Activated CD4-positive, alpha-beta T cell treated with anti-CD3 and anti-CD28 coated beads, Interleukin-2, Interleukin-4, amounts not matched to agents 100 ng/mL and 50 ng/mL, durations not matched to agents 16 hours and 8 hours (primary cell): ENCODE results near the gene LPCAT3.
A peak's percentile ranks its signal among the peaks of the same experiment; 100 is the strongest.
"Not testable (repeated sequence)": the region's sequence is repeated elsewhere in the genome, so short reads cannot be mapped to it uniquely, and the experiment has no call there.

Experiments
- DNase-seq: peaks from one replicate; pipeline ENCODE4 v3.0.0-alpha.2; 2020; ENCODE audit warnings: low spot score

The LPCAT3 gene

GRCh38 chr12:7018350-7019042, at the start of gene LPCAT3:
Gene LPCAT3 (minus strand): TSS chr12:7018476. CDS start chr12:7018424, 52 bp downstream.
- DNase-seq: peak; percentile 97

GRCh38 chr12:7067096-7067495, 48.8 kb upstream of the LPCAT3 start:
- no peak for DNase-seq

GRCh38 chr12:7066596-7066995, 48.3 kb upstream of the LPCAT3 start:
- DNase-seq: no peak

- DNase-seq: no peak
Measured at GRCh38 chr12:7065073-7065623, 46.9 kb upstream of the LPCAT3 start.

- no peak for DNase-seq
Measured at GRCh38 chr12:7064516-7064915, 46.2 kb upstream of the LPCAT3 start.

GRCh38 chr12:7061596-7061995, 43.3 kb upstream of the LPCAT3 start:
- DNase-seq: no peak

GRCh38 chr12:7061138-7061537, 42.9 kb upstream of the LPCAT3 start:
- DNase-seq: no peak

- DNase-seq: no peak
Measured at GRCh38 chr12:7060353-7060954, 42.2 kb upstream of the LPCAT3 start, which contains the start of gene C1S. Gene C1S (plus strand): TSS chr12:7060718. CDS start chr12:7061913, 1,195 bp downstream.

- no peak for DNase-seq
Measured at GRCh38 chr12:7059780-7060179, 41.5 kb upstream of the LPCAT3 start.

GRCh38 chr12:7058850-7059395, 40.6 kb upstream of the LPCAT3 start:
- DNase-seq: no peak

GRCh38 chr12:7058163-7058845, 40.0 kb upstream of the LPCAT3 start:
- no peak for DNase-seq

- DNase-seq: not testable (repeated sequence)
Measured at GRCh38 chr12:7055736-7056135, 37.5 kb upstream of the LPCAT3 start.

- no peak for DNase-seq
Measured at GRCh38 chr12:7054925-7055324, 36.6 kb upstream of the LPCAT3 start.

- DNase-seq: not testable (repeated sequence)
Measured at GRCh38 chr12:7049973-7050372, 31.7 kb upstream of the LPCAT3 start.

GRCh38 chr12:7049445-7049951, 31.2 kb upstream of the LPCAT3 start:
- DNase-seq: not testable (repeated sequence)

- DNase-seq: no peak
Measured at GRCh38 chr12:7047306-7047705, 29.0 kb upstream of the LPCAT3 start.

GRCh38 chr12:7046383-7047105, 28.3 kb upstream of the LPCAT3 start:
- no peak for DNase-seq

- DNase-seq: no peak
Measured at GRCh38 chr12:7045913-7046312, 27.6 kb upstream of the LPCAT3 start.

GRCh38 chr12:7042842-7043241, 24.6 kb upstream of the LPCAT3 start:
- DNase-seq: no peak

GRCh38 chr12:7039403-7039802, 21.1 kb upstream of the LPCAT3 start:
- DNase-seq: no peak

- no peak for DNase-seq
Measured at GRCh38 chr12:7038591-7038990, 20.3 kb upstream of the LPCAT3 start.

GRCh38 chr12:7037411-7037810, 19.1 kb upstream of the LPCAT3 start:
- DNase-seq: not testable (repeated sequence)
